Measurements from ENCODE around the gene MUSTN1. TPM values are rescaled to one million over a fixed set of nuclear protein-coding genes. Genes with fewer than 3 reads are reported as not detected.

MUSTN1 gene
- total RNA-seq, 1 donor from 2014 or later, result 0.38 TPM

GRCh38 chr3:52788890-52789745, 45.7 kb downstream of the MUSTN1 start:
- DNase-seq (ENCODE audit: low spot score) (no peak), ATAC-seq (no peak)

- peak; percentile 55 for ATAC-seq
These were observed 46.9 kb downstream of the MUSTN1 start for GRCh38 chr3:52787672-52788625.

GRCh38 chr3:52787246-52787645, 47.6 kb downstream of the MUSTN1 start:
- no peak for DNase-seq (ENCODE audit: low spot score)

More at GRCh38 chr3:52787672-52788625, 46.9 kb downstream of the MUSTN1 start:
- DNase-seq (ENCODE audit: low spot score), result peak; percentile 77

GRCh38 chr3:52786330-52787215, 48.2 kb downstream of the MUSTN1 start:
- ATAC-seq (peak; percentile 64), DNase-seq (ENCODE audit: low spot score) (peak; percentile 77)

More at GRCh38 chr3:52787246-52787645, 47.6 kb downstream of the MUSTN1 start:
- ATAC-seq, result no peak

- DNase-seq (ENCODE audit: low spot score) (no peak), ATAC-seq (no peak)
These were observed 49.8 kb downstream of the MUSTN1 start for GRCh38 chr3:52784931-52785590.

GRCh38 chr3:52784021-52784621, 50.7 kb downstream of the MUSTN1 start:
- DNase-seq (ENCODE audit: low spot score) (peak; percentile 44), ATAC-seq (no peak)

- DNase-seq (ENCODE audit: low spot score), result no peak
These were observed 51.6 kb downstream of the MUSTN1 start for GRCh38 chr3:52783211-52783555.

More at GRCh38 chr3:52783211-52783555, 51.6 kb downstream of the MUSTN1 start:
- ATAC-seq, result no peak

Other genes with a start within 250 kb of the MUSTN1 start
- gene PBRM1, start 149.1 kb downstream of the MUSTN1 start, total RNA-seq, result 15.3 TPM
- gene GNL3, start 149.0 kb downstream of the MUSTN1 start, total RNA-seq, result 18.9 TPM
- 52.2 TPM for gene GLT8D1, start 129.2 kb downstream of the MUSTN1 start, total RNA-seq
- gene SPCS1, start 128.9 kb downstream of the MUSTN1 start, total RNA-seq, result 78.3 TPM
- gene NEK4, start 64.1 kb downstream of the MUSTN1 start, total RNA-seq, result 16.6 TPM
- 1,331 TPM for gene ITIH1, start 57.4 kb downstream of the MUSTN1 start, total RNA-seq
- 779 TPM for gene ITIH3, start 40.2 kb downstream of the MUSTN1 start, total RNA-seq
- 4,358 TPM for gene ITIH4, start 4.3 kb downstream of the MUSTN1 start, total RNA-seq
- gene STIMATE, start 62.5 kb upstream of the MUSTN1 start, total RNA-seq, result 36.4 TPM
- 14.0 TPM for gene SFMBT1, start 211.1 kb upstream of the MUSTN1 start, total RNA-seq